AG09319 (cell line): ENCODE measurements around the gene FMNL1.

Experiments used
- DNase-seq: peaks from one replicate; pipeline ENCODE4 v3.0.0-alpha.2; 2010; ENCODE audit warnings: low read depth; ENCODE audit errors: extremely low read depth
- CTCF ChIP-seq: IDR thresholded peaks from 2 replicates; pipeline ENCODE4 v1.5.1; 2011; ENCODE audit warnings: low read depth, mild to moderate bottlenecking, inconsistent platforms, low read length, moderate library complexity

FMNL1 gene

GRCh38 chr17:45232514-45233422 lies 11.1 kb downstream of the FMNL1 start:
- DNase-seq, result no peak
- TF ChIP-seq CTCF, result no peak

GRCh38 chr17:45233423-45233924 lies 11.8 kb downstream of the FMNL1 start:
- no peak for DNase-seq
- TF ChIP-seq CTCF, result no peak

- DNase-seq, result no peak
- peak; percentile 8; the same call in 1 of the 2 replicates for TF ChIP-seq CTCF
These were observed 13.1 kb downstream of the FMNL1 start for GRCh38 chr17:45234641-45235415.

GRCh38 chr17:45235416-45236281 lies 14.0 kb downstream of the FMNL1 start:
- peak; percentile 77 for TF ChIP-seq CTCF
- no peak for DNase-seq

- no peak for TF ChIP-seq CTCF
- no peak for DNase-seq
These were observed 14.6 kb downstream of the FMNL1 start for GRCh38 chr17:45236282-45236606.

GRCh38 chr17:45237686-45238085 lies 16.0 kb downstream of the FMNL1 start:
- no peak for TF ChIP-seq CTCF
- DNase-seq, result no peak
